Stimulated activated CD4-positive, alpha-beta T cell treated with anti-CD3 and anti-CD28 coated beads, Interleukin-1b, Interleukin-23, amount 100 ng/mL, for 48 hours (primary cell): Measurements from ENCODE around the gene SLC25A29.
A peak's percentile ranks its signal among the peaks of the same experiment; 100 is the strongest.
"Not testable (repeated sequence)": the region's sequence is repeated elsewhere in the genome, so short reads cannot be mapped to it uniquely, and the experiment has no call there.

Source experiments
- DNase-seq: peaks from one replicate; pipeline ENCODE4 v3.0.0-alpha.2; 2020

The SLC25A29 gene

GRCh38 chr14:100330388-100330931, 24.2 kb upstream of the SLC25A29 start:
- DNase-seq, result no peak

GRCh38 chr14:100330007-100330344, 23.7 kb upstream of the SLC25A29 start:
- DNase-seq, result no peak

- DNase-seq, result no peak
Observed at GRCh38 chr14:100329233-100330006, 23.2 kb upstream of the SLC25A29 start.

GRCh38 chr14:100328495-100329163, 22.4 kb upstream of the SLC25A29 start:
- DNase-seq, result no peak

- no peak for DNase-seq
Observed at GRCh38 chr14:100327128-100327527, 20.9 kb upstream of the SLC25A29 start.

- no peak for DNase-seq
Observed at GRCh38 chr14:100325958-100326357, 19.7 kb upstream of the SLC25A29 start.

GRCh38 chr14:100325231-100325632, 19.0 kb upstream of the SLC25A29 start:
- DNase-seq, result no peak

- no peak for DNase-seq
Observed at GRCh38 chr14:100323942-100324307, 17.7 kb upstream of the SLC25A29 start.

- no peak for DNase-seq
Observed at GRCh38 chr14:100323121-100323941, 17.1 kb upstream of the SLC25A29 start, which contains the start of gene SLC25A47. SLC25A47 (plus strand) TSS chr14:100323339; CDS start chr14:100323415, 76 bp downstream.

GRCh38 chr14:100322138-100322957, 16.1 kb upstream of the SLC25A29 start:
- DNase-seq, result no peak

- no peak for DNase-seq
Observed at GRCh38 chr14:100321473-100322137, 15.4 kb upstream of the SLC25A29 start.

- no peak for DNase-seq
Observed at GRCh38 chr14:100320157-100320856, 14.1 kb upstream of the SLC25A29 start.

- peak; percentile 71 for DNase-seq
Observed at GRCh38 chr14:100317912-100318808, 11.9 kb upstream of the SLC25A29 start.

- DNase-seq, result no peak
Observed at GRCh38 chr14:100317389-100317788, 11.1 kb upstream of the SLC25A29 start.

GRCh38 chr14:100314724-100315123, 8.5 kb upstream of the SLC25A29 start:
- no peak for DNase-seq

GRCh38 chr14:100313464-100314230, 7.4 kb upstream of the SLC25A29 start:
- no peak for DNase-seq

GRCh38 chr14:100312877-100313400, 6.7 kb upstream of the SLC25A29 start:
- no peak for DNase-seq

- not testable (repeated sequence) for DNase-seq
Observed at GRCh38 chr14:100312110-100312876, 6.0 kb upstream of the SLC25A29 start.
